GM19452 (cell line): ENCODE data around the gene ABCC9.

Source experiments
- ATAC-seq: cut with Tn5 transposase; IDR thresholded peaks from one replicate; pipeline ENCODE4 v1.9.1; 2021; ENCODE audit not compliant: unreplicated experiment

Gene ABCC9

DNA sequence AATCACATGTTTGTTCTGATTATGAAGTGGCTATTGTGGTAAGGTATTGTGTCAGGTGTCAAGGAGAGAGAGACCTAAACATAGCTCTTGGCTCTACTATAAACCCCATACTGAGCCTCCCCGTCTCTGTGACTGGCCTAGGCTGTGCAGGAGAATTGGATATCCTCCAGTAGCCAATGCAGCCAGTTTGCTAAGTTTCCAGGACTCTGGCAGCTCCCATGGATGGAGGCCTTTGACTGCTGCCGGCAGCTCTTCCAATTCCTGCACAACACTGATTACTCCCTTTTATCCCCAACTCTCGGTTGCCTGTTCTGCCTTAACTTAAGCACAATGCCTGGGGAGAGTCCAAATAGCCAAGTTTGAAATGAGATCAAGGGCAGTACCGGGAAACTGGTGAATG lies 59.3 kb downstream of the ABCC9 start:
- no peak for ATAC-seq

DNA sequence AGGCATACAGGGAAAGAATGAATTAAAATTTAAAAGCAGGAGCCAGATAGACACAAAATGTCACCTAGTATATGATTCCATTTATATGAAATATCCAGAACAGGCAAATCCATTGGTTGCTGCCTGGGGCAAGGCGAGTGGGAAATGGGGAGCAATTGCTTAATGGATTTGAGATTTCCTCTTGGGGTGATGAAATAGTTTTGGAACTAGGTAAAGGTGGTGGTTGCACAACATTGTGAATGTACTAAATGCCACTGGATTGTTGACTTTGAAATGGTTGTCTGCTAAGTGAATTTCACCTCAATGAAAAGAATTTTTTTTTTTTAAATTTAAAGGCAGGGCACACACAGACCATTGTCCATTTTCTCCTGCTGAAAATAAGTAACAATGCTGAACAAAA lies 61.9 kb downstream of the ABCC9 start:
- ATAC-seq: no peak

DNA sequence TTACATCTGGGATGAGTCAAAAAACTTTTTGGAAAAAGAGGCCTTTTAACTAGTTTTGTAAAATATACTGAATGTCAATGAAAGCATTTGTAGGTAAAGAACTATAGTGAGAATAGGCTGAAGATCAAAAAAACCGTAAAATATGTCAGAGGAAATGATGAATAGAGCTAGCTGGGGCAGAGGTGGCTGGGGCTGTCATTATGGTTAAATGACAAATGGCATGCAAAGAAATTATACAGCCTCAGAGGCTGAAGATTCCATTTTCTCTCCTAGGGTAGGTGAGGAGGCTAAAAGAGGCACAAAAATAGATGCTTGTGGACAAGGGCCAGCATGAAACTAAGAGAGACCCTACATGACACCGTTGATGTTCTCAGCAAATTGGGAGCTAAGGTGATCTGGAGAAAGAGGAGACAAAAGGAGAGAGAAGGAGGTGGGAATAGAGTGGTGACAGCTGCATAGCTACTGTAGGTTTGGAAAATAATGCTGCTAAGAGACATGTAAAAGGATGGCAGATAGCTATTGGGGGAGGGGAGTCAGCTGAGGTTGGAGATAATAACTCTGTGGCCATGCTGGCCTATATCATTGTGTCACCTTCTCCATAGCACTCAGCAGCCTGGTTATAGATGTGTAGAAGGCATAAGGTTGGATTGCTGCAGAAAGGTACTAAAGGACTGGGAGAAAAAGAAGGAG lies 63.8 kb downstream of the ABCC9 start:
- ATAC-seq: no peak

DNA sequence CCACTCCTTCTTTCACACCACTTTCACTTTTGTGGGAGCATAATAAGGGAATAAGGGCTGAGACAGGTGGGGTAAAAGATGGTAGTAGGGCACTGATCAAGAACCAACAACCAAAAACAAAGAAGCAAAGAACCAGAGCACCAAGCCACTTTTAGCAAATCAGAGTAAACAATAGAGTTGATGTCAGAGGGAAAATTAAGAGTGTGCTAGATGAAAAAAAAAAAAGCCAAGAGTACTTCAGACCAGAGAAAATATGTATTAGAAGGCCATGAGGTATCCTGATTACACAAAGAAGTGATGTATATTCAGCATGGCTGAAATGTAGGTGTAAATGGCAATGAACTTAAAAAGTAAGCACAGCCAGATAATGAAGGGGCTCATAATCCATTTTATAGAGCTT lies 75.4 kb downstream of the ABCC9 start:
- no peak for ATAC-seq

DNA sequence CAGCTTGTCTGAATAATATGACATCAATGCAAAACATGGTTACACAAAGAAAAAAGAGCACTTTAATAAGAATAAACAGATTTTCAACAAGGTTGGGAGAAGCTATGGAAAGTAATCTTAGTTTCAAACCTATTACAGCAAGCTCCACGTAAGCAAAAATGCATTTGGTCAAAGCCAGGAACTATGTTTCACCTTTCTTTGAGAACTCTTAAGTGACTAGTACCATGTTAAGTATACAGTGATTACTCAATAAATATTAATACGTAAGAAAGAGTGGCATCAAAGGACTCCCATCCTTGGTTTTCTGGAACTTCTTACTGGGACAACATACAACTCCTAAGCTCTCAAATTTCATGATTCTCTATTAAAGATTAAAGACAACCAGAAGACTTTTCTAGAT lies 80.7 kb downstream of the ABCC9 start:
- no peak for ATAC-seq

DNA sequence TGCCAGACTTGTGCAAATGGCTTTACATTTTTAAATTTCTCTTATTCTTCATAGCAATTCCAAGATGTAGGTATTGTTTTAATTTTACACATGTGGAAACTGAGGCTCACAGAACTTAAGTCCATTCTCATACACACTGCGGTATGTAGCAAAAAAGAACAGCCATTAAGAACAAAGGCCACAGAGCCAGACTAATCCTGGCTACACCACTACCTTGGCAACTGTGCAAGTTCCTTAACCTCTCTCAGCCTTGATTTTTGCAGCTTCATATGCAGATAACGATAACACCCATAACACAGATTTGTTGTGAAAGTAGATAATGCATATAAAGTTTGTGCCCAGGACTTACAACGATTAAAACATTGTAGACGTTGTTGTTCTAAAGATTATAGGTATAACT lies 81.1 kb downstream of the ABCC9 start:
- no peak for ATAC-seq

DNA sequence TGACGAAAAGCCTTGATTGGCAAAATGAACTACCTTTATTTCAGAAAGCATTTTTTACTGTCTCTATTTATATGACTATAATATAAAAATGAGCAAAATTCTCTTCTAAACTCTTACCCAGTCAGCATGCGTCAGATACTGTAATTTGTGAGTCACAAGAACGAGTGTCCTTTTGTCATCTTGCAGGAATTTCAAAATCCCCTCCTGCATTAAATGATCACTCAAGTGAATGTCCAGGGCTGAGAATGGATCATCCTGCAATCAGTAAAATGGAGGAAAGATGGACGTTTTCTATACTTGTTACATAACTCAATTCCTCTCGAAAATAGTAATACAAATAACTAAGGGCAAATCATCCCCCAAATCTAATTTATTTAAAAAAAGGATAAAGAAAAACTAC lies 89.0 kb downstream of the ABCC9 start:
- ATAC-seq: no peak

DNA sequence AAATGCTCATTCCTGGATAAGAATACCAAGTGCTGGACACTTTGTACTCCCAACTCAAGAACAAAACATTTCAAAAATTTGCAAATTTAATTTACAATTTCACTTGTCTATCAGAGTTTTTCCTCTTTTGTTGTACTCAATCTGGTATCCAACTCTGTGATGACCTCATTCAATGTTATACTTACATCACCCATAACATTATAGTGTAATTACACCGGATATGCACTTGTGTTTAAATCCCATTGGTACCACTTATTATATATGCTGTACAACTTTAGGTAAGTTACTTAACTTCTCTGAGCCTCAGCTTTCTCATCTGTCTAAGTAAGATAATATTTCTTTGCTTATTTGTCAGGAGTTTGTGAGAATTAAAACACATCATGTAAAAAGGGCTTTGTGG lies 90.1 kb downstream of the ABCC9 start:
- ATAC-seq: no peak

DNA sequence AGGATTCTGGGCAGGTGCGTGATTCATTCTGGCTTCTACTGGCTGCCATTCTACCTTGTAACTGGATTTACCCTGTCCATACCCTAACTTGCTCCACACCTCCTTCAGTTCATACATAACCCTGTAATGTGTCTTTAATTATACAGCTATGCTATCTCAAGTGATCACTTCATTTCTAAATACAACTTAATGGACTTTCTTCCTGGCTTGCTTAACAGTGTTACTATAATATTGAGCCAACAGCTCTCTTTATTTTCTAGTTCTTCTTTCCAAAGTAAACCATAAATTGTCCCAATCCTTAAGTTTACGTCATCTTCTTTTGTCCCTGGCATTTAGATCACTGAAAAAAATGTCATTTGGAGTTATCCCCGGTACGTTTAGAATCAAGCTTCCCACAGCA lies 90.8 kb downstream of the ABCC9 start:
- no peak for ATAC-seq

DNA sequence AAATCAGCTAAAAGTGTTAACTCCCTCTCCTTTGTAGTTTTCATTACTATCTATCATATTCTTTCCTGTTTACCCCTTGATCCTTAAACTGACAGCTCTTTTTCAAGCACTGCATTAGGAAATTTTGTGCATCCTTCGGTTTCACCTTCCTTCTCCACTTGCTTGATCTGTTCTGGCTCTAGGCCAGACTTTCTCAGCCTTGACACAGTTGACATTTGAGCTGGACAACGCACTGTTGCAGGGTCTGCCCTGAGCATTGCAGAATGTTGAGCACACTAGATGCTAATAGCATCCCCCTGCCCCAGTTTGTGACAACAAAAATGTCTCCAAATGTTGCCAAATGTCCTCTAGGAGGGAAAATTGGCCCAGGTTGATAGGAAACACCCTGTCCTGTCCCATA lies 91.3 kb downstream of the ABCC9 start:
- ATAC-seq: no peak

DNA sequence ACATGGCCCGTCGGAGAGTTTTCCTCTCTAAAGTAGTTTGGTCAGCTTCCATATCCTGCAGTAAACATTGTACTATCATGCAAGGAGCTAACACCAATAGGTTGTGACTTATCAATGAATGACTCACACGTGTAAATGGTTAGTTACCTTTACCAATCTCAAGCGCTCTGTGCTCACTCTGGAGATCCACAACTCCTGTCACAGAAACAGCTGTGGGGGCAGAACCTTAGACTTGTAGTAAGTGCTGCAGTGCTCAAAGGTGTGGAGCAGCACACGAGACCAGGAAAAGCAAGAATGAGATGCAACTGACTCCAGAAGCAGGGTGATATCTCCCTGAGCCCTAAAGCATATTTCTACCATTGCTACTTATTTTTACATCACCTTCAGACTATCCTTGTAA lies 93.0 kb downstream of the ABCC9 start:
- ATAC-seq: no peak

DNA sequence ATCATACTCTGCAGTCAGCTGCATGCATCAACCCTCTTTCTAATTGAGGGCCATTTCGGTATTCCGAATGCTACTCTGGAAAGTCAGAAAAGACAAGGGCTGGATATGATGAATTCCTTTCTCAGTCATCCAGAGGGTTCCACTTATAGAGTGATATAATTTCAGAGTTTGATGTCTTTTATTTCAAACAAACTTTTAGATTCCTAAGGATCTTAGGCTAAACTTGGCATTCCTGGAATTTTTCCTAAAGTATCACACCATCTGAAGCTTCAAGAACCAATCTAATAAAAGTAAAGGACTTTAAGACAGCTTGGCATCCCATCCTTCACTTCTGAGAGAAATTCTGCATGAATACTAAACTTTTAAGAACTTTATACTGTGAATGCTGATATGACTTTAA lies 97.4 kb downstream of the ABCC9 start:
- no peak for ATAC-seq

DNA sequence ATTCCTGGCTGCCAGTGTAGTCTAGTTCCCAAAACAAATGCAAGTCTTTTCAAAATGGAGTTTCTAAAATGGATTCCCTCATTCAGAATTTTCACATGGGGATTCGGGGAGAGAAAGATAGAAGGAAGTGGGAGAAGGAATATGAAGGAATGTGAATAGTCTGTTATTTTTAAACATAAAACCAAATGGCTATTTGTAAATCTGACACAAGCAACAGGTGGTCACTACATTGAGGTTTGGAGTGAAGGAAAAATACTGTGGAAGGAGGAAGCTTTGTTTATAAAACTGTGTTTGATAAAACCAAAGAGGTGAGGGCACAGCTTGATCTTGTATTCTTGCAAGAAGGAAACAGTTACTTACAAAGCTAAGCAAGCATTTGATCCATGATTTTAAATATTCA lies 101.5 kb downstream of the ABCC9 start:
- no peak for ATAC-seq

DNA sequence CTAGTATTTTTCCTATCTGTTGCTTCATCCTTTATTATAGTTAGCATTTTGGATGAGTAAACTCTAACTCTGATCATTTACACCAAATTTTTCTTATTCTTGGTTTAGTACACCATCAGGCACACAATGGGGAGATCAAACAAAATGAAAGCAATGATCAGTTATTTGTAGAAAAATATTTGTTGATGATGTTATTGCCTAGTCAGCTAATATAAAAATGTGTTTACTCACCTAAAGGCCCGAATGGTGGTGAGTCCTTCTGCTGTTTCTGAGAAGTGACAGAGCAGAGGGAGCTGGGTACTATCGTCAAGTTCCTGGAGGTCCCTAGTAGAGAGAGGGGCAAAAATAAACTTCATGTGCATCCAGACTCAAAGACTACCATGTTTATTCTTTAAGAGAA lies 103.4 kb downstream of the ABCC9 start:
- no peak for ATAC-seq

DNA sequence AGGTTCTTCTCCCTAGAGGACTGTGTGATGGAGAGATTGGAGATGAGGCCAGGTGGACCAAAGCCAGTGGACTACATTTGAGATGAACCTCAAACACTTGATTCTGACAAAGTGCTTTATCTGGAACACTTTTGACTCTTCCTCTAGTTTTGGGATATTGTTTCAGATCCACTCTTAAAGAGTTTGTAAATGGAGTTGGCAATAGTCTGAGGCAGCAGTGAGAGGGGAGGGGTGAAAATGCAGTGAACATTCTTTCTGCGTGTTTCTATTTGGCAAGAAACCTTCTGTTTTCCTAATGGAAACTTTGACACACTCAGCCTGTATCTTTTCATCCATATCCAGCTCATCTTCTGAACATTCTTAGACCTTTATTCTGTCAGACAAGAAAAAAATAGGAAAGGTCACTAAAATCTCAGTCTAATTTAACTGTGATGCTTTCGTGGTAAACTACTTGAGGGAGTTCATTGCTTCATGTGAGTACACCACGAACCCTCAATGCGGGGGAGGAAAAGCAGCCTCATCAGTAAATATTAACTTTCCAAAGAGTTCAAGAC lies 109.4 kb downstream of the ABCC9 start:
- ATAC-seq: no peak

DNA sequence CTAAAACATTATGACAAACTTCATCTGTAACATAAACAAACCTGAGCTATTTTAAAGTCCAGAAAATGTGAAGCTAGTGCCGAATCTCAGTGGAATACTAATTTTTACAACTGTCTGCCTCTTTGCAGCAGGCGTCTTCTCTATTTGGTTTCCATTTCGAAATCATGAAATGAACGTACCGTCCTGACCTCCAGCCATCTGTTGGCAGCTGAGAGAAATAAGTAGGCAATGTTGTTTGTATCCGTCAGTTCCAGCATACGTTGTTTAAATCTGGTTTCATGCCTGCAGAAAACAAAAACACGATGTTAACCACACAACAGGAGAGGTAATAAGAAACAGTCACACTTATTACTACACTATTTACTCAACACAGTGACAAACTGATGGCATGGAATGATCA lies 112.4 kb downstream of the ABCC9 start:
- no peak for ATAC-seq

DNA sequence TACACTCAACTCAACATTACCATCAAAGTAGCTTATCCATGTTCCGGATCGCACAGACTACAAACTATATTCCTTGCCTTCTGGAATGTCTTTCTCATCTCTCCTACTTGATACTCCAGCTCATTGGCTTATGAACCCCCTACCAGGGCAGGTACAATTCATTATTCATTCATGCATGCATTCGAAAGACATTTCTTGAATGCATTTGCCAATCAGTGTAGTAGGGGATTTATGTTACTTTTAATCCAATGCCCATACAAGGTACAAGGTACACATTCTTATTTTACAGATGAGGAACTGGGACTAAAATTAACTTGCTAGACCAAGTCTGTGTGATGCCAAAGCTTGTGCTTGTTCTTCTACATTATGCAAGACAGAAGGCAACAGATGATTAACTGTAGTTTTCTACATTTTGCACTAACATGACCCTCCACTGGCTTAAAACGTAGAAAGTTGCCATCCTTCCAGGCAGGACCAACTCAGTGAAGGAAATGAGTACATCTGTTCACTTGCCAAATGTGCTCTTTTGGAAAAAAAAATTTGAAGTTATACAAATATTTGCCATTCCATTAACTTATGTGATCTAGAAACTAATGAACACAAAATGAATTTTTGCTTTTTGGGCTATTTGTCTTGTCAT lies 113.0 kb downstream of the ABCC9 start:
- no peak for ATAC-seq

DNA sequence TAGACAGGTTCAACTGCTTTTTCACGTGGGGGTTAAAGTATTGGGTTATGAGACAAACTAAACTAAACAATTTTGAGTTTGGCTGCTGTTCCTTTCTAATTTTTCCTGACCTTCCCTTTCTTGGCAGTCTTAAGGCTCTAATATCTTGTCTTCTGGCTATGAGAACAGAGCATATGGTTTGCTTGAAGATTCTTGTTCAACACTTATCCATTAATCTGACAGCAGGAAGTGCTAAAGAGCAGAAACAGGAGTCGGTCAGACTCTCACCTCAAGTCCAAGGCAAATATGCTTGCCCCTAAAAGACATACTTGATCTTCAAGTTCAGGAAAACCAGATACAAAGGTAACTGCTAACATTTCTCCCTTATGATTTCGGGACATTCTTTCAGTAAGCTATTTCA lies 114.1 kb downstream of the ABCC9 start:
- no peak for ATAC-seq

DNA sequence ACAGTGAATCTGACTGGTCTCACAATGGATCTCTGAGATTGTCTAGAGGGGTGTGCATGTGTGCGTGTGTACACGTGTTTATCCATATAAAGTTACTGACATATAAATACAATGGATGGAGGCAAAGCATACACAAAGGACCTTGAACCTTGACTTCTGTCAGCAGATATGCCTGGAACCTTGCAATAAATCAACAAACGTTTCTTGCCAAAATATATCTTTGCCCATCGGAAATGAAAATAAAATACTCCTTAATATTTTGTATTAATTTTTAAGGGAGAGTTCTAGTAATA lies 114.7 kb downstream of the ABCC9 start:
- ATAC-seq: no peak

DNA sequence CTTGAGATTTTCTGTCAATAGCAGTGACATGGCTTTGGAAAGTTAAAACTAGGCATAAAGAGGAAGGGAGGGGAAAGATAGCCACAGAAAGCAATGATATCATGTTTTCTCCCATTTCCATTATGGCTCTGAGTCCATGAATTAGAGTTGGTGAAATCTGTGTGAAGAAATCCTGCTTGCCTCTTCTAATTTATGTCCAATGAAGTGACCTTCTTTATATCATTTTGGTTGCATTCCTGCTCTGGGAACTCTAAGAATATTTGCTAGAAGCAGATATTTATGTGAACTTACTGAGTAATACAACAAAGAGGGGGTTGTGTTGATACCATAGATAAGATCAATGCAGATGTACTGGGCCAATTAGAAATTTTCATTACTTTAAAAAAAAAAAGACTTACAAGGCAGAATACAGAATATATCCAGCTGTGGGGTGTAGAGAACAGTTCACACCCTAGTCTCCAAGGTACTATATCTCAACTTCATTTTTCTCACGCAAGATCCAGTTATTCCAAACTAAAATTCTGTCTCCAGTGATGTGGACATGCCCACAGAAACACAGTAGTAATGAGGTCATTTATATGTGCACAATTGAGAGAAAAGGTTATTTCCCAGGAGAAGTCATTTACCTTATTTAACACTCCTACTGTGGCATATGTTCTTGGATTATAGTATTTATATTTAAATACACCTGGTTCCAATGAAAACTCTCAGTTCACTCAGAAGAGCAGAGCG lies 115.2 kb downstream of the ABCC9 start:
- ATAC-seq: no peak

DNA sequence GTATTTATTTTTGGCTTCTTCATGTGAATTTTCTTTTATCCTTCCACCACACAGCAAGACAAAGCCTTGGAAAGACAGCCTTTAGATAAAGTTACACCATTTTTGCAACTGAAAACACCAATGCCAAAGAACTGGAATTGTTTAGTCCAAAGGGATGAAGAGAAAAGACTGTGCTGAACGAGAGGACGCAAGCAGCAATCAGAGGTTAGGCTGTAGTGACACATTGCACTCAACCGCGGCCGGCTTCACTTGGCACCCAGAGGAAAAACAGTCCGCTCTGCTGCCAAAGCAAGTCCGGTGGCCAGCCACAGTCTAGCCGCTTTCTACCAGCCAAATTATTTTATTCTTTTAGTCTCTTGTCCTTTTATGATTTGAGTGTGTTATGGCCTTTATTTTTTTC lies 117.6 kb downstream of the ABCC9 start:
- ATAC-seq: no peak

DNA sequence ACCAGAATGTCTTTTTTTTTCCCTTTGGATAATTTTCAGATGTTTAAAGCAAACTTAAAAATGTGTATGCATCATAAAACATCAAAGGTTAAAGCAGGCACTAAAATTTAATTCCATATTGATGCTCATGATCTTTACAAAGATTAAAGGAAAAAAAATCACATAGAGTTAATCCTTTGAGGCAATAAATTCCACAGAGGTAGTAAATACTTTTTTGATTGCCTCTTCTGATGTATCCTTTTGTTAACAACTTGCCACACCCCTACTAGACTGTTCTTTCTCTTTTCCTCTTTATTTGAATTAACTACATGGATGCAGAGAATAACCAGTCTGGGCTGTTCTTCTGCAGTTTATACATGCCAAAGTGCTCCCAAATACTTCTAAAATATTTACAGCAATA lies 121.5 kb downstream of the ABCC9 start:
- no peak for ATAC-seq
